HG03457 (cell line): Measurements from ENCODE around the gene SUSD5.
"Not testable (repeated sequence)": the region's sequence is repeated elsewhere in the genome, so short reads cannot be mapped to it uniquely, and the experiment has no call there.

ENCODE experiments used
- ATAC-seq: cut with Tn5 transposase; IDR thresholded peaks from one replicate; pipeline ENCODE4 v1.9.1; 2021; ENCODE audit warnings: moderate number of reproducible peaks; ENCODE audit not compliant: unreplicated experiment

The SUSD5 gene

GRCh38 chr3:33153782-33154181 lies 64.8 kb downstream of the SUSD5 start:
- ATAC-seq: no peak

GRCh38 chr3:33152363-33153360 lies 65.9 kb downstream of the SUSD5 start:
- no peak for ATAC-seq

GRCh38 chr3:33149342-33149741 lies 69.3 kb downstream of the SUSD5 start:
- ATAC-seq: no peak

- ATAC-seq: no peak
Observed at GRCh38 chr3:33146791-33147445, 71.7 kb downstream of the SUSD5 start.

- ATAC-seq: no peak
Observed at GRCh38 chr3:33145901-33146580, 72.6 kb downstream of the SUSD5 start.

GRCh38 chr3:33145221-33145900 lies 73.2 kb downstream of the SUSD5 start:
- no peak for ATAC-seq

- ATAC-seq: no peak
Observed at GRCh38 chr3:33144433-33144832, 74.2 kb downstream of the SUSD5 start.

GRCh38 chr3:33141006-33141405 lies 77.6 kb downstream of the SUSD5 start:
- ATAC-seq: no peak

- ATAC-seq: no peak
Observed at GRCh38 chr3:33139996-33140395, 78.6 kb downstream of the SUSD5 start.

GRCh38 chr3:33139006-33139623 lies 79.5 kb downstream of the SUSD5 start:
- not testable (repeated sequence) for ATAC-seq

- no peak for ATAC-seq
Observed at GRCh38 chr3:33137691-33138090, 80.9 kb downstream of the SUSD5 start.

- ATAC-seq: no peak
Observed at GRCh38 chr3:33134026-33134625, 84.5 kb downstream of the SUSD5 start.

GRCh38 chr3:33132019-33132360 lies 86.6 kb downstream of the SUSD5 start:
- no peak for ATAC-seq

- no peak for ATAC-seq
Observed at GRCh38 chr3:33131331-33132018, 87.1 kb downstream of the SUSD5 start.

- no peak for ATAC-seq
Observed at GRCh38 chr3:33130144-33130543, 88.5 kb downstream of the SUSD5 start.

GRCh38 chr3:33128706-33129105 lies 89.9 kb downstream of the SUSD5 start:
- ATAC-seq: no peak

- no peak for ATAC-seq
Observed at GRCh38 chr3:33125840-33126239, 92.8 kb downstream of the SUSD5 start.

GRCh38 chr3:33124638-33125037 lies 94.0 kb downstream of the SUSD5 start:
- ATAC-seq: no peak

- ATAC-seq: no peak
Observed at GRCh38 chr3:33122991-33123390, 95.6 kb downstream of the SUSD5 start.

GRCh38 chr3:33119891-33120290 lies 98.7 kb downstream of the SUSD5 start:
- ATAC-seq: no peak
